K562 (cell line): ENCODE results near the gene PHACTR3. TPM values are rescaled to one million over a fixed set of nuclear protein-coding genes. Genes with fewer than 3 reads are reported as not detected.

ENCODE experiments used
- ATAC-seq: fragments of 200-7000 bp; cut with Tn5 transposase; 3 replicates; pipeline ENCODE4 v1.9.1; 2020; ENCODE audit warnings: moderate library complexity
- BruUV-seq: library from RNA; stranded (reverse); fragments of 400-500 nt; replicated peaks from 2 replicates; lab custom pipeline; 2021; lab: Mats Ljungman, UMichigan
- CTCF ChIA-PET: fragments of 300-600 bp; formaldehyde crosslinking; extraction: SDS; loops from one replicate; lab custom pipeline; 2021; ENCODE audit warnings: low intra/inter-chr PET ratio; lab: Yijun Ruan, JAX
- POLR2A ChIA-PET: fragments of 300-600, 350-650 bp; sonication (Branson Sonifier 250); formaldehyde crosslinking; extraction: SDS; loops from one replicate; lab custom pipeline; 2021; ENCODE audit warnings: antibody characterized with exemption, inconsistent platforms; lab: Yijun Ruan, JAX
- DNase-seq, 4 experiments: peaks; one replicate each; pipeline versions ENCODE4 v3.0.0 to v3.0.0-alpha.2; 2011 to 2018; ENCODE audit warnings: low spot score in 3 of 4, mixed read lengths in 3 of 4; ENCODE audit errors: extremely low read depth in 1 of 4
- FAIRE-seq: peaks from 2 replicates; lab custom pipeline; 2011; peaks lifted over from hg19 to GRCh38; lab: Jason Lieb, UNC
- H2AFZ ChIP-seq: 2 replicates; pipeline ENCODE4 v1.6.0; 2011; ENCODE audit warnings: low read depth, low read length, control low read depth, inconsistent platforms
- H3K27ac ChIP-seq: fragments of 200-600 bp; 3 replicates; pipeline ENCODE4 v1.8.0; 2011; ENCODE audit warnings: low read depth, mild to moderate bottlenecking, control low read depth, inconsistent platforms, low read length, moderate library complexity, mixed read lengths; ENCODE audit errors: extremely low read depth
- H3K27me3 ChIP-seq, 2 experiments: fragments of 300-600 bp in 1 of 2; 2 replicates in 1 of 2; 3 replicates in 1 of 2; pipeline versions ENCODE4 v1.6.0 to v1.8.0; 2011; ENCODE audit warnings: inconsistent platforms in 2 of 2, low read length in 2 of 2, mild to moderate bottlenecking in 1 of 2, mixed read lengths in 1 of 2, moderate library complexity in 1 of 2; ENCODE audit not compliant: control insufficient read depth in 2 of 2, insufficient read depth in 2 of 2
- H3K36me3 ChIP-seq: fragments of 300-600 bp; 3 replicates; pipeline ENCODE4 v1.8.0; 2011; ENCODE audit warnings: mild to moderate bottlenecking, low read length, inconsistent platforms; ENCODE audit not compliant: control insufficient read depth, insufficient read depth
- H3K4me1 ChIP-seq, 2 experiments: fragments of 200-600 bp in 1 of 2; replicated peaks in 1 of 2; 2 replicates in 1 of 2; 3 replicates in 1 of 2; pipeline versions ENCODE4 v1.5.1 to v1.8.0; 2011; ENCODE audit warnings: inconsistent platforms in 2 of 2, low read length in 2 of 2, mild to moderate bottlenecking in 1 of 2, mixed read lengths in 1 of 2, moderate library complexity in 1 of 2; ENCODE audit not compliant: control insufficient read depth in 2 of 2, insufficient read depth in 2 of 2
- H3K4me2 ChIP-seq: 2 replicates; pipeline ENCODE4 v1.6.1; 2011; ENCODE audit warnings: low read length, control low read depth, inconsistent platforms, mixed read lengths; ENCODE audit not compliant: insufficient read depth
- H3K4me3 ChIP-seq: fragments of 200-600 bp; sonication (generic), shearing (Covaris generic); 2 replicates; pipeline ENCODE4 v1.5.1; 2016; ENCODE audit warnings: control low read depth, inconsistent platforms
- H3K79me2 ChIP-seq: fragments of 200-600 bp; 3 replicates; pipeline ENCODE4 v1.8.0; 2011; ENCODE audit warnings: low read length, inconsistent platforms; ENCODE audit not compliant: control insufficient read depth, insufficient read depth
- H3K9ac ChIP-seq, 2 experiments: 2 replicates each; pipeline versions ENCODE4 v1.6.0 to v1.6.1; 2011; ENCODE audit warnings: low read depth in 2 of 2, low read length in 2 of 2, control low read depth in 1 of 2, inconsistent platforms in 1 of 2, mild to moderate bottlenecking in 1 of 2, mixed read lengths in 1 of 2; ENCODE audit not compliant: insufficient read depth in 1 of 2
- H3K9me1 ChIP-seq: one replicate; pipeline ENCODE4 v1.6.0; 2011; ENCODE audit warnings: inconsistent platforms, mild to moderate bottlenecking, low read length, moderate library complexity; ENCODE audit not compliant: control insufficient read depth, insufficient read depth
- H3K9me3 ChIP-seq: replicated peaks from 2 replicates; pipeline ENCODE4 v1.5.1; 2011; ENCODE audit warnings: low read depth, low read length, inconsistent platforms; ENCODE audit not compliant: control insufficient read depth, insufficient read depth
- H4K20me1 ChIP-seq: replicated peaks from 2 replicates; pipeline ENCODE4 v1.6.1; 2011; ENCODE audit warnings: low read length, inconsistent platforms, mixed read lengths; ENCODE audit not compliant: control insufficient read depth, insufficient read depth
- NFIC ChIP-seq: fragments of 450-650 bp; IDR thresholded peaks from 2 replicates; pipeline ENCODE4 v1.6.1; 2017; ENCODE audit warnings: mild to moderate bottlenecking, inconsistent platforms
- RAD21 ChIP-seq, 2 experiments: fragments of 250-450 bp in 1 of 2; fragments of 450-650 bp in 1 of 2; sonication (Bioruptor Pico) in 1 of 2; formaldehyde crosslinking in 1 of 2; IDR thresholded peaks in 1 of 2; conservative IDR thresholded peaks in 1 of 2; 2 replicates each; pipeline versions ENCODE4 v1.4.0 to v1.8.0; 2020 to 2022; ENCODE audit warnings: mild to moderate bottlenecking in 2 of 2, moderate library complexity in 1 of 2
- RBM15 ChIP-seq: fragments of 200-400 bp; formaldehyde crosslinking; IDR thresholded peaks from 2 replicates; pipeline ENCODE4 v1.6.1; 2018; ENCODE audit warnings: mild to moderate bottlenecking, low read length, moderate library complexity; ENCODE audit not compliant: insufficient read depth
- TSC22D4 ChIP-seq: fragments of 450-650 bp; IDR thresholded peaks from 2 replicates; pipeline ENCODE4 v1.6.1; 2016; ENCODE audit warnings: missing genetic modification characterization, missing biosample characterization, control low read depth
- ZNF175 ChIP-seq: fragments of 200-800 bp; sonication (Bioruptor generic); IDR thresholded peaks from 2 replicates; pipeline ENCODE4 v1.6.1; 2016; ENCODE audit warnings: low read depth, mild to moderate bottlenecking, missing genetic modification characterization, missing compliant biosample characterization
- WGBS: fragments of 100-300 bp; shearing (Covaris generic); methylation state at CpG from one replicate; pipeline ENCODE4 v1.1.6; 2016; ENCODE audit warnings: low coverage, mixed read lengths; ENCODE audit not compliant: insufficient coverage; ENCODE audit errors: missing lambda C conversion rate; 5-methylcytosine and 5-hydroxymethylcytosine counted together
- in situ Hi-C: fragments of 300-500 bp; cut with MboI; formaldehyde crosslinking; loops from 4 replicates; pipeline ENCODE4 v1.15.0; 2018; ENCODE audit warnings: inconsistent platforms, mixed read lengths
- intact Hi-C: fragments of 100-400 bp; cut with micrococcal nuclease; formaldehyde crosslinking; loops from 2 replicates; pipeline ENCODE4 v1.14.2; 2022
- polyA plus RNA-seq, 8 experiments: library from polyadenylated mRNA; depleted of rRNA in 4 of 8; stranded (reverse) in 5 of 8; unstranded in 3 of 8; fragments of >200 nt; fragmentation: Nextera tagmentation in 2 of 8; fragmentation: Illumina TruSeq in 1 of 8; extraction: Ambion mirVana in 2 of 8; extraction: Trizol in 1 of 8; gene quantifications; 2 replicates each; pipeline versions ENCODE4 v1.2.1 to v1.2.3, GENCODE V29; 2011 to 2014; ENCODE audit warnings: inconsistent platforms in 1 of 8, missing spikeins in 1 of 8
- total RNA-seq, 7 experiments: library from RNA; depleted of rRNA in 6 of 7; stranded (reverse); fragments of >200 nt in 6 of 7; fragmentation: Illumina TruSeq in 2 of 7; extraction: Trizol in 2 of 7; gene quantifications; 2 replicates each; pipeline versions ENCODE4 v1.2.1 to v1.2.3, GENCODE V29; 2011 to 2021; ENCODE audit warnings: low replicate concordance in 1 of 7

PHACTR3 gene
- total and polyA plus RNA-seq, 9 of the 15 experiments (the other 6 are each of a cell fraction or from before 2014, with no cell fraction given), result not detected

DNA sequence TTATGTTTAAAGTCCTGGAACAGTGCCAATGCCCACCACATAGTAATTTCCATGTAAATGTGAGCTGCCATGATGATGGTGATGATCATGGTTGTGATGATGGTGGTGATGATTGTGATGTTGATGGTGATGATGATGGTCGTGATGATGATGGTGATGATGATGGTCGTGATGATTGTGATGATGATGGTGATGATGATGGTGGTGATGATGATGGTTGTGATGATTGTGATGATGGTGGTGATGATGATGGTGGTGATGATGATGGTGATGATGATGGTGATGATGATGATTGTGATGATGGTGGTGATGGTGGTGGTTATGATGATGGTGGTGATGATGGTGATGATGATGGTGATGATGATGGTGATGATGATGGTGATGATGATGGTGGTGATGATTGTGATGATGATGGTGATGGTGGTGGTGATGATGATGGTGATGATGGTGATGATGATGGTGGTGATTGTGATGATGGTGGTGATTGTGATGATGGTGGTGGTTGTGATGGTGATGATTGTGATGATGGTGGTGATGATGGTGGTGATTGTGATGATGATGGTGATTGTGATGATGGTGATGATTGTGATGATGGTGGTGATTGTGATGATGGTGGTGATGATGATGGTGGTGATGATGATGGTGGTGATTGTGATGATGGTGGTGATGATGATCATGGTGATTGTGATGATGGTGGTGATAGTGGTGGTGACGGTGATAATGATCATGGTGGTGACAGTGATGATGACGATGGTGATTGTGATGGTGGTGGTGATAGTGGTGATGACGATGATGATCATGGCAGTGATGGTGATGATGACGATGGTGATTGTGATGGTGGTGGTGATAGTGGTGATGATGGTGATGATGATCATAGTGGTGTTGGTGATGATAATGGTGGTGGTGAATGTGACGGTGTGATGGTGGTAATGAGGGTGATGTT, 82.3 kb downstream of the PHACTR3 start:
- POLR2A ChIA-PET, result no interaction called here
- Histone ChIP-seq H3K4me1 (no peaks in the 10 kb centered on the region), H3K36me3 (no peaks in the 10 kb centered on the region), H3K4me3 (no peak overlapping the region), H3K9ac (no peak overlapping the region), H3K27me3 (peaks cover 3 to 10% of the 10 kb centered on the region in 2 experiments; a peak in 2 of 5 replicates), H3K9me3 (no peaks in the 10 kb centered on the region), H4K20me1 (no peaks in the 10 kb centered on the region), H2AFZ (no peak overlapping the region), H3K9me1 (peaks cover 4% of the 10 kb centered on the region)
- FAIRE-seq, result no peak
- in situ Hi-C loops, result no loop called here
- WGBS, result 2% methylated on average over 7 of the region's 7 CpGs
- no peak for TF ChIP-seq RBM15
- TF ChIP-seq NFIC, result peak; percentile 26; the same call in 1 of the 2 replicates
- TF ChIP-seq ZNF175 (CRISPR knock-in tag), result no peak
- no peak for TF ChIP-seq TSC22D4 (tag)
- TF ChIP-seq RAD21 (CRISPR knock-in tag; conservative IDR thresholded peaks at IDR 0.05 in 1 of 2, IDR thresholded peaks at IDR 0.05 in 1 of 2), result no peak
- TF ChIP-seq, all 486 proteins: peak for 1
- no peak overlapping the region for H3K27ac ChIP-seq
- ATAC-seq (no peak), DNase-seq (no peak)
- CTCF ChIA-PET, result no interaction called here
- no peaks in the 10 kb centered on the region for H3K79me2 ChIP-seq
- intact Hi-C loops, result no loop called here
- no peak overlapping the region for H3K4me2 ChIP-seq
- BruUV-seq, result no TSS peak
